Epithelial cell of proximal tubule (primary cell): ENCODE results near the gene RNF148. TPM values are rescaled to one million over a fixed set of nuclear protein-coding genes. Genes with fewer than 3 reads are reported as not detected.

Experiments used
- DNase-seq: peaks from one replicate; pipeline ENCODE4 v3.0.0-alpha.2; 2011; ENCODE audit warnings: low read depth
- H3K4me3 ChIP-seq: 2 replicates; pipeline ENCODE4 v1.5.1; 2011; ENCODE audit warnings: low read depth, mild to moderate bottlenecking, low read length
- CTCF ChIP-seq: conservative IDR thresholded peaks from 2 replicates; pipeline ENCODE4 v1.5.1; 2012; ENCODE audit warnings: low read depth, mild to moderate bottlenecking, low read length
- total RNA-seq: library from RNA; depleted of rRNA; stranded (reverse); fragments of >200 nt; gene quantifications from 2 replicates; pipeline ENCODE4 v1.2.3, GENCODE V29; 2015

RNF148 gene
- total RNA-seq, 1 donor from 2014 or later = 2.2 TPM

DNA sequence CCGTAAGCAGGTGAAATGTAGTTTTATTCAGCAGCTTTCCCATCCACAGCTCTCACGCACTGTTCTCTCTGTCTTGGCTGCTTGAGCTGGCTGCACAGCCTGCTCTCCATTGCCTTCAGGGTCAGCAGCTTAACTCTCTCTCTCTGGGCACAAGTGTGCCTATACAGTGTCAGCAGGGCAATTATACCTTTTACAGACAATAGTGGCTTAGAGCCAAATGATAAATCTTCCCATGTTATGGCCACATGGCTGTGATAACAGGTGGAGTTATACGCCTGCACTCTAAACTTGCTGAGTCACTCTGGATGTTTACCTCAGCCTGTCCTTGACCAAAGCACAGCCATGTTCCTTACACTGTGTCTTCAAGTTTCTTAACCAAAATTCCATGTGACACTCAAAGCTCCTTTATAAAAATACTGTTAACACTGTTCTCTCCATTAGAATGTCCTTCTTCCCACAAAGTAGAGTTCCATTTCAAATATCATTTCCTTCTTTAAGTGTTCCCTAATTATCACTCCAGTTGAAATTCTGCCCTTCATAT is 9.9 kb downstream of the RNF148 start:
- TF ChIP-seq CTCF = no peak
- no peak for DNase-seq
- H3K4me3 ChIP-seq = no peak overlapping the region

DNA sequence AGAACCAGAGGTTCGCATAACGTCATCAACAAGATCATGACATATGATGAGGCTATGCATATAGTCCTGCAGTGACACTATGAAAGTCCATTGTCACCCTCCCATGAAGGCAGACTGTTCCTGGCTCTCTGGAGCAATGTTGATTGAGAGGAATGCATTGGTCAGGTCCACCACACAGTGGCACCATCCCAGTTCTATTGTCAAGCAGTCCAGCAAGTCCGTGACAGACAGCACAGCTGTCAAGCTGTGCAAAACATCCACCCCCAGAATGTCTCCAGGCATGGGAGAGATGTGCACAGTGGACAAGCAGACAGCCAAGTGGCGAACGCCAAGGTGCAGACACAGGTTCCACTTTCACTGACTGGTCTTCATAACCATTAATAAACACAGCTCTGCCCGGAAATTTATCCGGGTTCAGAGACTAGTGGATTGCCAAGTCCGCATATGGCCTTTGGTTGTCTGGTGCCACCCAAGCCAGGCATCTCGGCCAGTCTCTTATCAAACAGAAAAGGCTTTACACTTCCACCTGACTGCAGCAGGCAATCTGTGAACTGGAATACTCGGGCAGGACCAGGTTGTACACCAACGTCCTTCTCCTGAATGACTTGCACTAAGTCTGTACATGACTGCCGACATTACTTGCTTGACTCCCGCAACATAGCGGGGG is 11.0 kb downstream of the RNF148 start:
- TF ChIP-seq CTCF = no peak

GRCh38 chr7:122689346-122690109 is 13.2 kb downstream of the RNF148 start:
- no peak for DNase-seq
- TF ChIP-seq CTCF = no peak
- no peak overlapping the region for H3K4me3 ChIP-seq

More for the DNA sequence above, 11.0 kb downstream of the RNF148 start:
- DNase-seq = no peak
- H3K4me3 ChIP-seq = no peak overlapping the region

DNA sequence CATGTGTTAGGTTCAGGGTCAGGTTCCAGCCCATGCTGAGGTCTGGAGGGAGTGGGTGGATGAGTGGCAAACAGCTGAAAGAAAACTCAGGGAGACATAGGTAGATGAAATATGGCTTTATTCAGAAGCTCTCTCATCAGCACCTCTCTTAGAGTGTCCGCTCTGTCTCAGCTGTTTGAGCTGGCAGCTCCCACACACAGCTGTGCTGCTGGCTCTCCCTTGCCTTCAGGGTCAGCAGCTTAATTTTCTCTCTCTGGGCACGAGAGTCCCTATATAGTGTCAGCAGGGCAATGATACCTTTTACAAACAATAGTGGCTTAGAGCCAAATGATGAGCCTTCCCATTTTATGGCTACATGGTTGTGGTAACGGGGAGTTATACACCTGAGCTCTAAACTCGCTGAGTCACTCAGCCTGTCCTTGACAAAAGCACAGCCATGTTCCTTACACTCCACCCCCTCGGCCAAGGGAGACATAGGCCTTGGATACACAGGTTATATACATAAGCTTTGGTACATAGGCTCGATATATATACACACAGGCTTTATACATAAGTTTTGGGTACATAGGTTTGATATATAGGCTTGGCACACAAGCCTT is 14.2 kb downstream of the RNF148 start:
- no peak overlapping the region for H3K4me3 ChIP-seq
- TF ChIP-seq CTCF = no peak
- DNase-seq = no peak

GRCh38 chr7:122686360-122686878 is 16.3 kb downstream of the RNF148 start:
- no peak for DNase-seq
- no peak overlapping the region for H3K4me3 ChIP-seq
- TF ChIP-seq CTCF = no peak

DNA sequence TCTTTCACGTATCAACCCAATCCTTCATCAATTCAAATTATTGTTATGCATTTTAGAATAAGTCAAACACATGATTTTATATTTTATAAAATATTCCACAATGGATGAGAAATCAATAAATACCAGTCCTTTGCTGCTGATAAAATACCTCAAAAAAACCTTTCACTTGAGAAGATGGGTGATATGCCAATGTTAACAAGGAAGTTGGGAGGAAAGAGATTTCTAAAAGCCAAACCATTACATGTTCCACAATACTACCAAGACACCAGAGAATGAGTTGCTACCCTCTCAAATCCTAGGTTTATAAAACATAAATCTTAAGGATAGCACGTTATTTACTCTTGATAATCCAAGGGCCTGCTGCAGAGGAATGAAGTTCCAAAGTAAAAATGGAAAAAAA is 18.2 kb downstream of the RNF148 start:
- DNase-seq = no peak
- no peak for TF ChIP-seq CTCF
- H3K4me3 ChIP-seq = no peak overlapping the region
